HepG2 (cell line): ENCODE measurements around the gene SLC24A4. TPM values are rescaled to one million over a fixed set of nuclear protein-coding genes. Genes with fewer than 3 reads are reported as not detected.

Experiments used
- CCAR2 ChIP-seq: fragments of 200-400 bp; formaldehyde crosslinking; optimal IDR thresholded peaks from 2 replicates; pipeline ENCODE3; 2018; ENCODE audit warnings: low read depth, mild to moderate bottlenecking, low read length, moderate library complexity
- CREB1 ChIP-seq, 2 experiments: fragments of 450-650 bp in 1 of 2; IDR thresholded peaks; 2 replicates each; pipeline ENCODE4 v1.6.1; 2016 to 2017; ENCODE audit warnings: control low read depth in 1 of 2, mild to moderate bottlenecking in 1 of 2, missing compliant biosample characterization in 1 of 2, missing genetic modification characterization in 1 of 2
- GTF2F1 ChIP-seq: fragments of 150-350 bp; IDR thresholded peaks from 2 replicates; pipeline ENCODE4 v1.6.1; 2014; ENCODE audit warnings: low read length
- HNRNPL ChIP-seq: fragments of 200-400 bp; formaldehyde crosslinking; IDR thresholded peaks from 2 replicates; pipeline ENCODE4 v1.6.1; 2017; ENCODE audit warnings: mild to moderate bottlenecking, low read depth, low read length
- KAT2B ChIP-seq: fragments of 150-350 bp; IDR thresholded peaks from 2 replicates; pipeline ENCODE4 v1.6.1; 2014; ENCODE audit warnings: low read depth, low read length, borderline replicate concordance
- NFE2 ChIP-seq: sonication (generic); formaldehyde crosslinking; IDR thresholded peaks from 2 replicates; pipeline ENCODE4 v1.4.0; 2020; ENCODE audit warnings: missing genetic modification reagents
- PHF20 ChIP-seq: sonication (generic); formaldehyde crosslinking; IDR thresholded peaks from 2 replicates; pipeline ENCODE4 v1.5.0; 2020; ENCODE audit warnings: mild to moderate bottlenecking, missing genetic modification reagents
- PPARG ChIP-seq: conservative IDR thresholded peaks from 2 replicates; pipeline ENCODE4 v1.6.1; 2016; ENCODE audit warnings: missing biosample characterization, missing genetic modification reagents
- SKI ChIP-seq: fragments of 450-650 bp; IDR thresholded peaks from one replicate; pipeline ENCODE4 v1.6.1; 2018; ENCODE audit warnings: mild to moderate bottlenecking; ENCODE audit not compliant: partially characterized antibody
- SRF ChIP-seq: IDR thresholded peaks from 2 replicates; pipeline ENCODE4 v1.6.1; 2011; ENCODE audit warnings: mild to moderate bottlenecking, low read depth, low read length, moderate library complexity
- SRSF1 ChIP-seq: fragments of 200-400 bp; formaldehyde crosslinking; optimal IDR thresholded peaks from 2 replicates; pipeline ENCODE3; 2017; ENCODE audit warnings: mild to moderate bottlenecking, low read depth, low read length, moderate library complexity
- SRSF4 ChIP-seq: fragments of 200-400 bp; formaldehyde crosslinking; IDR thresholded peaks from one replicate; pipeline ENCODE4 v1.6.1; 2018; ENCODE audit warnings: mild to moderate bottlenecking, low read depth, low read length, moderate library complexity; ENCODE audit not compliant: poor library complexity, severe bottlenecking
- TBP ChIP-seq: sonication (generic); formaldehyde crosslinking; IDR thresholded peaks from 2 replicates; pipeline ENCODE4 v1.5.0; 2020; ENCODE audit warnings: missing genetic modification reagents
- ZMAT3 ChIP-seq: sonication (generic); formaldehyde crosslinking; conservative IDR thresholded peaks from 2 replicates; pipeline ENCODE4 v1.7.0; 2021; ENCODE audit warnings: missing genetic modification reagents
- ZNF660 ChIP-seq: sonication (generic); formaldehyde crosslinking; IDR thresholded peaks from 2 replicates; pipeline ENCODE4 v1.5.1; 2020; ENCODE audit warnings: mild to moderate bottlenecking, low read depth, missing genetic modification reagents, borderline replicate concordance
- ZNF768 ChIP-seq: sonication (generic); formaldehyde crosslinking; IDR thresholded peaks from 2 replicates; pipeline ENCODE4 v1.4.0; 2020; ENCODE audit warnings: missing genetic modification reagents
- polyA plus RNA-seq, 8 experiments: library from polyadenylated mRNA; depleted of rRNA in 3 of 8; stranded (reverse) in 7 of 8; unstranded in 1 of 8; fragments of >200 nt; fragmentation: Illumina TruSeq in 4 of 8; extraction: Trizol in 4 of 8; gene quantifications; 2 replicates each; pipeline versions ENCODE4 v1.2.1 to v1.2.3, GENCODE V29; 2011 to 2016; ENCODE audit warnings: low read depth in 4 of 8, missing spikeins in 1 of 8, mixed read lengths in 1 of 8; ENCODE audit not compliant: insufficient read depth in 1 of 8
- total RNA-seq, 5 experiments: library from RNA; depleted of rRNA; stranded (reverse); fragments of >200 nt; fragmentation: Illumina TruSeq; extraction: Trizol; gene quantifications; 2 replicates each; pipeline ENCODE4 v1.2.3, GENCODE V29; 2016; ENCODE audit warnings: low read depth in 1 of 5
- TF ChIP-seq, protein P1 (sequence below): fragments of 450-650 bp; IDR thresholded peaks from 2 replicates; pipeline ENCODE4 v1.6.1; 2017
- TF ChIP-seq, protein P2 (sequence below): sonication (generic); formaldehyde crosslinking; IDR thresholded peaks from 2 replicates; pipeline ENCODE4 v1.8.0; 2022; ENCODE audit warnings: mild to moderate bottlenecking, missing genetic modification reagents
- TF ChIP-seq, protein P3 (sequence below): sonication (generic); formaldehyde crosslinking; IDR thresholded peaks from 2 replicates; pipeline ENCODE4 v1.5.0; 2020; ENCODE audit warnings: mild to moderate bottlenecking, low read depth, missing genetic modification reagents, borderline replicate concordance
- TF ChIP-seq, protein P4 (sequence below): sonication (generic); formaldehyde crosslinking; IDR thresholded peaks from 2 replicates; pipeline ENCODE4 v1.8.0; 2022; ENCODE audit warnings: mild to moderate bottlenecking, missing genetic modification reagents; ENCODE audit not compliant: insufficient replicate concordance
- TF ChIP-seq, protein P5 (sequence below): IDR thresholded peaks from 2 replicates; pipeline ENCODE4 v1.6.1; 2016; ENCODE audit warnings: mild to moderate bottlenecking
- TF ChIP-seq, protein P6 (sequence below): sonication (generic); formaldehyde crosslinking; conservative IDR thresholded peaks from 2 replicates; pipeline ENCODE4 v1.4.0; 2020; ENCODE audit warnings: missing genetic modification reagents

Gene SLC24A4
- total and polyA plus RNA-seq, 2 of the 13 experiments (the other 11 are each of a cell fraction or from before 2014, with no cell fraction given) = not detected

DNA sequence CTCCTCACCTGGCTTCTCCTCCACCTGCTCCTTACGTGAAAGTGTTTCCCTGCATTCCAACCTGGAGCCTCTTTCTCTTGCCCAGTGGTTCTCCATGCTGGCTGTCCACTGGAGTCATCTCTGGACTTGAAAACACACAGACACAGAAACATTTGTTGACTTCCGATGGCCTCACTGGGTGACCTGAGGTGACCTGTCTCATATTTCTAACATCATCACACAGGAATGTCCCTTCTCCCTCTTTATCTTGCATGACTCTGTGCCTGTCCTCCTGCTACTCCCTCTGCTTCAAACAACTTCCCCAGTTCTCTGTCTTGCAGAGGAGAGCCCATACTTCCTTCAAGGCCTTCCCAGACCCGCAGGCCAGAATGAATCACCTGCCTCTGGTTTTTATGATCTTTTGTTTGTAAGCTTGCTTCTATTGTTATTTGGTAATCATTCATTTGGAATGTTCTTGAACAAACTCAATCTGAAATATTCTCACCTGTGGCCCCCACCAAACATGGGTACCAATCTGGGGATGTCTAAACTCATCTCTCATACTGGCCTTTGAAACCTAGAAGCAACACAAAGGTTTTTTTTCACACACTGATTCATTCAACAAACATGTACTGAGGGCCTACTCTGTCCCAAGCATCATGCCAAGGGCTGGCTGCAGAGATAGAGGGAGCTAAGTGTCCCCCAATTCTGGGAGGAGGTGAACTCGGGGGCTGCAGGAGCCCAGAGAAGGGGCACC is 181.0 kb downstream of the SLC24A4 start (continued):
- TF ChIP-seq, protein P1, sequence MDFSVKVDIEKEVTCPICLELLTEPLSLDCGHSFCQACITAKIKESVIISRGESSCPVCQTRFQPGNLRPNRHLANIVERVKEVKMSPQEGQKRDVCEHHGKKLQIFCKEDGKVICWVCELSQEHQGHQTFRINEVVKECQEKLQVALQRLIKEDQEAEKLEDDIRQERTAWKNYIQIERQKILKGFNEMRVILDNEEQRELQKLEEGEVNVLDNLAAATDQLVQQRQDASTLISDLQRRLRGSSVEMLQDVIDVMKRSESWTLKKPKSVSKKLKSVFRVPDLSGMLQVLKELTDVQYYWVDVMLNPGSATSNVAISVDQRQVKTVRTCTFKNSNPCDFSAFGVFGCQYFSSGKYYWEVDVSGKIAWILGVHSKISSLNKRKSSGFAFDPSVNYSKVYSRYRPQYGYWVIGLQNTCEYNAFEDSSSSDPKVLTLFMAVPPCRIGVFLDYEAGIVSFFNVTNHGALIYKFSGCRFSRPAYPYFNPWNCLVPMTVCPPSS = no peak
- TF ChIP-seq HNRNPL (no peak), ZNF768 (no peak), KAT2B (no peak), ZMAT3 (CRISPR knock-in tag) (no peak), NFE2 (CRISPR knock-in tag) (no peak), ZNF660 (no peak), PPARG (peak; percentile 71), SRSF4 (no peak), GTF2F1 (no peak), PHF20 (peak; percentile 29; the same call in 1 of the 2 replicates), TBP (CRISPR knock-in tag) (no peak), SRSF1 (no peak), CCAR2 (no peak), CREB1 (IDR thresholded peaks at IDR 0.05) (peak; percentile 26; the same call in 1 of the 2 replicates), CREB1 (CRISPR knock-in tag; IDR thresholded peaks at IDR 0.05) (0 out of 2 replicates have a peak, but pooled peaks have one; percentile 47), SRF (0 out of 2 replicates have a peak, but pooled peaks have one; percentile 16), SKI (peak; percentile 87)
- TF ChIP-seq, protein P2, sequence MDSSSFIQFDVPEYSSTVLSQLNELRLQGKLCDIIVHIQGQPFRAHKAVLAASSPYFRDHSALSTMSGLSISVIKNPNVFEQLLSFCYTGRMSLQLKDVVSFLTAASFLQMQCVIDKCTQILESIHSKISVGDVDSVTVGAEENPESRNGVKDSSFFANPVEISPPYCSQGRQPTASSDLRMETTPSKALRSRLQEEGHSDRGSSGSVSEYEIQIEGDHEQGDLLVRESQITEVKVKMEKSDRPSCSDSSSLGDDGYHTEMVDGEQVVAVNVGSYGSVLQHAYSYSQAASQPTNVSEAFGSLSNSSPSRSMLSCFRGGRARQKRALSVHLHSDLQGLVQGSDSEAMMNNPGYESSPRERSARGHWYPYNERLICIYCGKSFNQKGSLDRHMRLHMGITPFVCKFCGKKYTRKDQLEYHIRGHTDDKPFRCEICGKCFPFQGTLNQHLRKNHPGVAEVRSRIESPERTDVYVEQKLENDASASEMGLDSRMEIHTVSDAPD = no peak
- TF ChIP-seq, protein P3, sequence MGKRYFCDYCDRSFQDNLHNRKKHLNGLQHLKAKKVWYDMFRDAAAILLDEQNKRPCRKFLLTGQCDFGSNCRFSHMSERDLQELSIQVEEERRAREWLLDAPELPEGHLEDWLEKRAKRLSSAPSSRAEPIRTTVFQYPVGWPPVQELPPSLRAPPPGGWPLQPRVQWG = no peak
- TF ChIP-seq, protein P4, sequence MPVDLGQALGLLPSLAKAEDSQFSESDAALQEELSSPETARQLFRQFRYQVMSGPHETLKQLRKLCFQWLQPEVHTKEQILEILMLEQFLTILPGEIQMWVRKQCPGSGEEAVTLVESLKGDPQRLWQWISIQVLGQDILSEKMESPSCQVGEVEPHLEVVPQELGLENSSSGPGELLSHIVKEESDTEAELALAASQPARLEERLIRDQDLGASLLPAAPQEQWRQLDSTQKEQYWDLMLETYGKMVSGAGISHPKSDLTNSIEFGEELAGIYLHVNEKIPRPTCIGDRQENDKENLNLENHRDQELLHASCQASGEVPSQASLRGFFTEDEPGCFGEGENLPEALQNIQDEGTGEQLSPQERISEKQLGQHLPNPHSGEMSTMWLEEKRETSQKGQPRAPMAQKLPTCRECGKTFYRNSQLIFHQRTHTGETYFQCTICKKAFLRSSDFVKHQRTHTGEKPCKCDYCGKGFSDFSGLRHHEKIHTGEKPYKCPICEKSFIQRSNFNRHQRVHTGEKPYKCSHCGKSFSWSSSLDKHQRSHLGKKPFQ (CRISPR knock-in tag) = no peak
- TF ChIP-seq, protein P5, sequence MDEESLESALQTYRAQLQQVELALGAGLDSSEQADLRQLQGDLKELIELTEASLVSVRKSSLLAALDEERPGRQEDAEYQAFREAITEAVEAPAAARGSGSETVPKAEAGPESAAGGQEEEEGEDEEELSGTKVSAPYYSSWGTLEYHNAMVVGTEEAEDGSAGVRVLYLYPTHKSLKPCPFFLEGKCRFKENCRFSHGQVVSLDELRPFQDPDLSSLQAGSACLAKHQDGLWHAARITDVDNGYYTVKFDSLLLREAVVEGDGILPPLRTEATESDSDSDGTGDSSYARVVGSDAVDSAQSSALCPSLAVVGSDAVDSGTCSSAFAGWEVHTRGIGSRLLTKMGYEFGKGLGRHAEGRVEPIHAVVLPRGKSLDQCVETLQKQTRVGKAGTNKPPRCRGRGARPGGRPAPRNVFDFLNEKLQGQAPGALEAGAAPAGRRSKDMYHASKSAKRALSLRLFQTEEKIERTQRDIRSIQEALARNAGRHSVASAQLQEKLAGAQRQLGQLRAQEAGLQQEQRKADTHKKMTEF (CRISPR knock-in tag) = peak; percentile 69; the same call in 1 of the 2 replicates
- TF ChIP-seq, protein P6, sequence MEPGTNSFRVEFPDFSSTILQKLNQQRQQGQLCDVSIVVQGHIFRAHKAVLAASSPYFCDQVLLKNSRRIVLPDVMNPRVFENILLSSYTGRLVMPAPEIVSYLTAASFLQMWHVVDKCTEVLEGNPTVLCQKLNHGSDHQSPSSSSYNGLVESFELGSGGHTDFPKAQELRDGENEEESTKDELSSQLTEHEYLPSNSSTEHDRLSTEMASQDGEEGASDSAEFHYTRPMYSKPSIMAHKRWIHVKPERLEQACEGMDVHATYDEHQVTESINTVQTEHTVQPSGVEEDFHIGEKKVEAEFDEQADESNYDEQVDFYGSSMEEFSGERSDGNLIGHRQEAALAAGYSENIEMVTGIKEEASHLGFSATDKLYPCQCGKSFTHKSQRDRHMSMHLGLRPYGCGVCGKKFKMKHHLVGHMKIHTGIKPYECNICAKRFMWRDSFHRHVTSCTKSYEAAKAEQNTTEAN (CRISPR knock-in tag) = no peak
